GM21619 (cell line): ENCODE measurements around the gene MCL1.
"Not testable (repeated sequence)": the region's sequence is repeated elsewhere in the genome, so short reads cannot be mapped to it uniquely, and the experiment has no call there.

Experiments used
- ATAC-seq: cut with Tn5 transposase; IDR thresholded peaks from one replicate; pipeline ENCODE4 v1.9.1; 2021; ENCODE audit not compliant: unreplicated experiment

MCL1 gene

DNA sequence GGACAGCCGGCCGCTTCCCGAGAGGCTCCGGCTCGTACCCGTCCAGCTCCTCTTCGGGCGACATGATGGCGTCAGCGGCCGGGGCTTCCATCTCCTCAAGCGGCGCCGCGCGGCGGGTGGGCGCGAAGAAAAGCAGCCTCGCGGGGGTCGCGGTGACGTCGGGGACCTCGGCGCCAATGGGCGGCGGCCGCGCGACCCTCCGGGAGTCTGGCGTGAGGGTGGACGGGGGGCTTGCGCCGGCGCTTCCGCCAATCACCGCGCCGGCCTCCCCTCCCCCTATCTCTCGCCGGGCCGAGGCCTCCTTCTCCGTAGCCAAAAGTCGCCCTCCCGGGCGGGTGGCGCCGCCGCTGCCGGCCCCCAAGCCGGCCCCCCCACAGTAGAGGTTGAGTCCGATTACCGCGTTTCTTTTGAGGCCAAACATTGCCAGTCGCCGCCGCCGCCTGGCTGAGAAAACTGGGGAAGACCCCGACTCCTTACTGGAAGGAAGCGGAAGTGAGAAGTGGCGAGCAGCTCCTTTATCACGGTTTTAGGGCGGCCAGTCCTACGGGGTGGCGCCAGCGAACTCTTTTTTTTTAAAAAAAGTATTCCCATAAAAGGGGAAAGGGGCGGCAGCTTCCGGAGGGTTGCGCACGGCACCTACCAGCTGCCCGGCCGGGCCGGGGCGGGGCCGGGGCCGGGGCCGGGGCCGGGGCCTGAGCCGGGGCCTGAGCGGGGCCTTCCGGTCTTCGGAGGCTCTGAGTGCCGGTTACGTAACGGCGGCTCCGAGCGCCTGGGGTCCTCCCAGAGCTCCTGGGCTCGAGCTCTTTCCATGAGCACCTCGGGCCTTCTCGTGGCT lies at the start of gene MCL1:
Gene MCL1 (minus strand): TSS at position 501 of the 835 bp plus-strand sequence. CDS start 80 bp downstream, at position 421.
- peak; percentile 77 for ATAC-seq

DNA sequence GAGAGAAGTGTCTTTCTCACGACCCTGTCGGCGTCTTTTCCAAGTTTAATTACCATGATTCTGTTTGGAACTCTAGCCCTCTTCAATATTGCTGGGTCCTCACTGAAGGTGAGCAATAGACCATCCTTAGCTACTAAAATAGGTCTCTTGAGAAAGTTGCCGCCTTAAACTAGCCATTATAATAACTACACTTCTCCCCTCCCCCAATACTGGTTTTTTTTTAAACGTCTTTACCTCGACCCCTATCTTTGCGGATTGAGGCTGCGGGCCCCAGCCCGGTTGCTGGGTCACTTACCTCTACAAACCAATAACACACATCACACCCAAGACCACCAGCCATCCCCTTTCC lies 49.3 kb upstream of the MCL1 start:
- no peak for ATAC-seq

DNA sequence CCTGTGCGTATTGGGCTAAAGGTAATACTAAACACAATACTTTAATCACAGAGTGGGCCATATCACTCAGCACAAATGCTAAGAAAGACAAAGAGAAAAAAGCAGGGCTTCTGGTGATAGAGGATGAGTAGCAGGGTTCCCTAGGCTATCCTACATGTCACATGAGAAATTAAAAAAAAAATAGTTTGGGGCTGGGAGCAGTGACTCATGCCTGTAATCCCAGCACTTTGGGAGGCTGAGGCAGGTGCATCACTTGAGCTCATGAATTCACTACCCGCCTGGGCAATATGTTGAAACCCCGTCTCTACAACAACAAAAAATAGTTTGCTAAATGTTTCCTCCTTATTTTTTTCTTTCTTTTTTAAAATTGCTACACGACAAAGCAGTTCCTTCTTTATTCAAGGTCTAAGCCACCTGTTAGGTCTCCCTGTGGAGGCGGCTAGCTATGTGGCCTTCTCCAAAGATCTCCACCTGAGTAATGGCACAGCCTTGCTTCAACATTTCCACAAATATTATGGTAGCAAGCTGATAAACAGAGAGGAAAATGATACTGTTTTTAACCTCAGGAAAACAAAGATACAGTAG lies 48.5 kb upstream of the MCL1 start:
- ATAC-seq, result no peak

GRCh38 chr1:150626150-150626549 lies 46.7 kb upstream of the MCL1 start:
- no peak for ATAC-seq

GRCh38 chr1:150624546-150624945 lies 45.1 kb upstream of the MCL1 start:
- not testable (repeated sequence) for ATAC-seq

GRCh38 chr1:150624134-150624533 lies 44.7 kb upstream of the MCL1 start:
- ATAC-seq, result not testable (repeated sequence)

DNA sequence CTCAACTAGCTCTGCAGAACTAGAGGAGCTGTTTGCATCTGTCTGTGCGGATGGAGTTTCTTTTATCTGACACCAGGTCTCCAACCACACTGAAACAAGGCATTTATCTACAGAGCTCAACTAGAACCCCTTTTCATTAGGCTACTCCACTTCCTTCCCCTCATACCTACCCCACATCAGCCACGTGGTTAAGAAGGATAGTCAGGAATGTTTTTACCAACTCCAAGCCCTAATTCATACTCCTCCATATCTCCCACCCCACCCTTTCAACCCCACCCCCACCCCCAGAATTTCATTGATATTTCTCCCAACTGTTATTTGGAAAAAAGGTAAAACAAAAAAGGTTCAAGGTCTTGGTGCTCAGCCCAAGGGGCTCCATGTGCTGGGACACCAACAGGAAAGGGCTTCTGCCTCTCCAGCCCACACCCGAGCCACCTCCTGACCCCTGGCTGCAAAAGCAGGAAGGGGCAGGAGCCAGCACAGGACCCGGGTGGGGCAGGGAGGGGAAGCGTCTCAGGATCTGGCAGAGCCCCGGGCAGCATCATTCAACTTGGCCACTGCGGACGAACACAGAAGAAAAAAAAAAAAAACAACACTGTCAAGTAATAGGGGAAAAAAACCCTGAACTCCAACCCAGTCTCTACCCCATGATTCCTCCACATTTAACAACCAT lies 43.0 kb upstream of the MCL1 start:
- ATAC-seq, result no peak

DNA sequence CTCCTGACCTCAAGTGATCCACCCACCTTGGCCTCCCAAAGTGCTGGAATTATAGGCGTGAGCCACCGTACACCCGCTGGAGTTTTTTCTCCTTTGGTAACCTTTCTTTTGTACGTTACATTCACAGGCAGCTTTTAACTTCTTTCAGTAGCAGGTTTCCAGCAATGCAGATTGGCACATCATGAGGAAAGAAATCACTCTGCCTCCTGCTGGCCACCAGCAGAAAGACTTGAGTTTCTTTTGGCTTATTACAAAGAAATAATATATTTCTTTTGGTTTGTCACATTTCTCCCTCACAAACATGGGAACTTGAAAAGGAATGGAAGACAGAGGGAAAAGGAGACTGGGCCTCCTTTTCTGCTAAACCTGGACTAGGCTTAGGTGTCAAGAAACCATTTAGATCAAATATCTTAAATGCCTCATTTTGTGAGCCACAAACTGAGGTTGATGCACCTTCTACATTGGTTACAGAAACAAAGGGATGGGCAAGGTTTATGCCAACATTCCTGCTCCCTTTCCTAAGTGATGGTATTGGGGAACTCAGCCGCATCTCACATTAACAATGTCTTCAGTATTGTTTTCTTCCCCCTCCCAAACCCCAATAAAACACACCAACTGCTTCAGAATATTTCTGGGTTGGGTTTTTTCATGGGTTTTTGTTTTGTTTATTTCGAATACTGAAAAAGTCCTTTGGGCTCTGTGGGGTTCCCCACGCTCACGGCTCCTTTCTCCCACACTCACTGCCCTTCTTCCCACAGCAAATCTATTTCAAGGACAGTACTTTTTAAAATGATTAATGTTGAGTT lies 42.3 kb upstream of the MCL1 start:
- ATAC-seq, result no peak

DNA sequence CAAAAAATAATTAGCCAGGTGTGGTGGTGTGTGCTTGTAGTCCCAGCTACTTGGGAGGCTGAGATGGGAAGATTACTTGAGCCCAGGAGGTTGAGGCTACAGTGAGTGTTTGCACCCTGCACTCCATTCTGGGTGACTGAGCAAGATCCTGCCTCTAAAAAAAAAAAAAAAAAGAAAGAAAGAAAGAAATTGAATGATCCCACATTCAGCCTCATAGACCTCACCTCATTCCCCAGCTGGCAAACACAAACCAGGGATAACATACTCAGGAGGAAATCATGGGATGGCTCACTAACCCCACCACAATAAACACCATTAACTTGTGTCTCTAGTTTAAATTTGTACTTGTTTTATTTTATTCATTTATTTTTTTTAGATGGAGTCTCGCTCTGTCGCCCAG lies 41.5 kb upstream of the MCL1 start:
- no peak for ATAC-seq

DNA sequence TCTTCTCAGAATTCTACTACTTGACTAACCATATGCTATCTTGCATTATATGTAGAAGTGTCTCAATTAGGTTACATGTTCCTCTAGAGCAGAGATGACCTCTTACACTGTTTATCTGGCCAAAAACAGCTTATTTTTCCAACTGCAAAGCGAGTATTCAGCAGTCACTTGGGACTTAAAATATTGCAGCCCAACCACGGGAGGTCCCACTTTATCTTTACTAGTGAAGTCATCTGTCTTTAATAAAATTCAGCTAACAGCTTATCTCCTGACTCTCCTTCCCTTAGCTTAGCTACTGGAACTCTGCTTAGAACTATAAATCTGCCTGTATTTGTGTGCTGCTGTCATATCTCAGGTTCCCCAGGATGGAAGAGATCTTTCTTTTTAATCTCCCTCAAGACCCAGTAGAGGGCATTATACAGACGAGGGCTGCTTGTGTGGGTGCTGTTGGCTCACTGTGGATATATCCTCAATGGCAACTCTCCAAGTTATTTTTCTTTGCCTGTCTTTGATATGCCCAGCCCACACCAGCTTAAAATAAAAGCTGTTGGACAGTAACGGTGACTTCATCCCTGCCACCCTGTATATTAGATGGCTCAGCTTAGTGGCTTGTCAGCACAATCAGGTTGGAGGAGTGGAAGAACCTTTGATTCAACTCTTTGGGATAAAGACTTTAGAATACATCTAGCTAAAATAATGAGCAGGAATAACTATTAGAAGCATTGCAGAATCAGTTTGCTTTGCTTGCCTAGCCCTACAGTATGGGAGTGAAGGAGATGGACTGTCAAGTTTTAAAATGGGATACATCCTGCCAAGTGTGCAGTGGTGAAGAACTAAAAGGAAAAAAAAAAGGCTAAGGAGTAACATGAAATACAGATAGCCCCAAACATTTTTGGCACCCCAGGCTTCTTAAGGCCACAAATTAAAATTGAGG lies 40.4 kb upstream of the MCL1 start:
- no peak for ATAC-seq

DNA sequence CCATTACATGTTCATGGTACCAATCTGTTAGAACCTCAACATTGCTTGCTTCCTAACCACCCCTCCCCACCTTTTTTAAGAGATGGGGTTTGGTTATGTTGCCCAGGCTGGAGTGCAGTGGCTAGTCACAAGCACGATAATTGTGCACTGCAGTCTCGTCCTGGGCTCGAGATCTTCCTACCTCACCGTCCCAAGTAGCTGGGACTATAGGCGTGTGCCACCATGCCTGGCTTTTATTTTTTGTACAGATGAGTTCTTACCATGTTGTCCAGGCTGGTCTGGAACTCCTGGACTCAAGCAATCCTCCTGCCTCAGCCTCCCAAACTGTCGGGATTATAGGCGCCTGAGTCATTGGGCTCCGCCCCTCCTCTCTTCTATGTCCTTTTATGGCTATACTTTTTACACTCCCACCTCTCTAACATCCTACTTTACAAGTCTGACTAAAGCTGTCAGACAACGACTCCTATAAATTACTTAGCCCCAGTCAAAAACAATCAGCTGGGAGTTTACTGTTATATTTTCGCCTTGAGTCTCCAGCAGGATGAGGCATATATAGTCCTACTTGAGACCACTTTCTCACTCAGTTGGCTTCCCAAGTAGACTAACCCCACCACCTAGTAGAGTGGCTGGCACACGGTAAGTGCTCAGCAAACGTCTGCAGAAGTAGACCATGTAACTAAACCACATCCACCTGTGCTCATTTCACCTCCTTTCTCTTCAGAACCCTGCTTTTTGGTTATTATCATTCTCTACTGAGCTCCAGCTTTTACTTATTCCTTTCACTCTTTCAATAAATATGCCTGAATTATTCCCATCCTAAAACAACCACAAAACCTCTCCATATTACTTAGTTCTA lies 36.2 kb upstream of the MCL1 start:
- no peak for ATAC-seq

GRCh38 chr1:150613061-150613920 lies 33.9 kb upstream of the MCL1 start:
- ATAC-seq, result peak; percentile 43

DNA sequence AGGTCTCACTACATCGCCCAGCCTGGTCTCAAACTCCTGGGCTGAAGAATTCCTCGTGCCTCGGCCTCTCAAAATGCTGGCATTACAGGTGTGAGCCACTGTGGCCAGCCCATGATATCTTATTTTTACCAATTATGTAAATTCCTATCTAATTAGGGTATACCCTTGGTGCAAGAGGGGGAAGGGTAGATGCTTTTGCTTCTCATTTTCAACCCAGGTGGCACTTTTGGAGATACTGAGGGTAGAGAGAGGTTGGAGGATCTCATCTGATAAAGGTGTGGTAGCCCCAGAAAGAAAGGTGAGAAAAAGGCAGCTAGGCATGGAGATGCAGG lies 32.6 kb upstream of the MCL1 start:
- no peak for ATAC-seq

DNA sequence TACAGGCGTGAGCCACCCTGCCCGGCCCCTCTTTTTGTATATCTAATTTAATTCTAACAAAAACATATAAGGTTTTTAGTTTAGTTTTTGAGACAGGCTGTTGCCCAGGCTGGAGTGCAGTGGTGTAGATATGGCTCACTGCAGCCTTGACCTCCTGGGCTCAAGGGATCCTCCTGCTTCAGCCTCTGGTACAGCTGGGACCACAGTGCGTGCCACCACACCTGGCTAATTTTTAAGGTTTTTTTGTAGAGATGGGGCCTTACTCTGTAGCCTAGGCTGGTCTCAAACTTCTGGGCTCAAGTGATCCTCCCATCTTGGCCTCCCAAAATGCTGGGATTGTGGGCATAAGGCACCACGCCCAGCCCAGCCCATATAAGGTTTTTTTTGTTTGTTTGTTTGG lies 31.2 kb upstream of the MCL1 start:
- ATAC-seq, result no peak

GRCh38 chr1:150609732-150610131 lies 30.3 kb upstream of the MCL1 start:
- no peak for ATAC-seq

DNA sequence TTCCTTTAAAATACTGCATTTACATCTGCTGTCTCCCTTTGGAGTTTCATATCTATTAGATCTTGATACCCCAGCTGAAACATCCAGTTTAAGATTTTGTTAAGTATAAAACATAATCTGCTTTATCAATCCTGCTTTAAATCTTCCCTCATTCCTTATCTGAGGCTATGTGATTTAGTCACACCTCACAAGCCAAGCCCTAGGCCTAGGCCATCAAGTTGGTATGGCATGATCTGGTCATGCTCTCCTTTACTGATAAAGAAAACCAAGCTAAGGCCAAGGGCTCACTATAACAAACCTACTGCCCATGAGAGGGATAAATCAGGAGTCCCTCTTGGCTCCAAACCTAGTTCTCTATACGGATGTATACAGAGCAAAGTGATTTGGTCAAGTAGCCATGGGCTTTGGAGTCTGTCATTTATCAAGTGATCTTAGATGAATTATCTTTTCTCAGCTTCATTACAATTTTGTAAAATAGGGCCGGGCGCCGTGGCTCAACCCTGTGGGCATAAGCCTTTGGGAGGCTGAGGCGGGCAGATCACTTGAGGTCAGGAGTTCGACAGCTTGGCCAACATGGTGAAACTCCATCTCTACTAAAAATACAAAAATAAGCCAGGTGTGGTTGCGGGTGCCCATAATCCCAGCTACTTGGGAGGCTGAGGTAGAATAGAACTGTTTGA lies 27.2 kb upstream of the MCL1 start:
- no peak for ATAC-seq

DNA sequence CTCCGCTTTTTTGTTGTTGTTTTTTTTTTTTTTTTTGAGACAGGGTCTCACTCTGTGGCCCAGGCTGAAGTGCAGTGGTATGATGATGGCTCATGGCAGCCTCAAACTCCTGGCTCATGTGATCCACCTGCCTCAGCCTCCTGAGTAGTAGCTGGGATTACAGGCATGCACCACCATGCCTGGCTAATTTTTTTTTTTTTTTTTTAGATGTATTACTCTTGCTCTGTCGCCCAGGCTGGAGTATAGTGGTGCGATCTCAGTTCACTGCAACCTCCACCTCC lies 26.0 kb upstream of the MCL1 start:
- not testable (repeated sequence) for ATAC-seq

DNA sequence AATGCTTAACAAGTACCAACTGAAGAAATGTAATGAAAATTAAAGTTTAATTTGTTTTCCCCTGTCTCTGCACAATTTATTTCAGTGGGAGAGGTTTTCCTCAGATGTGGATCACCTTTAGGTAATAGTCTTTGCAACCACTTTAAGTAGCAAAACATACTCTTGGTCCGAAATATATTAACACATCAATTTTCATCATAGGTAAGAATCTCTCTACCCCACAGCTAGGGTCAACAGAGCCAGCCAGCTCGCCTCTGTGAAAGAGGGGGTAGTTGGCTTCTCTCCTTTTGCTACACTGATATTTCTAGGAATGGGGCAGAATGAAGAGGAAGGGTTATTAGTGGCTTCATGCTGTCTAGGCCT lies 24.8 kb upstream of the MCL1 start:
- no peak for ATAC-seq
